Measurements from ENCODE around the gene TEX53.

- TF ChIP-seq POLR2A (IDR thresholded peaks at IDR 0.05) (no peak), CTCF (IDR thresholded peaks at IDR 0.05) (no peak)
Measured at GRCh38 chr9:114701988-114702387, 44.4 kb upstream of the TEX53 start.

All from vagina (tissue), 2 donors.